Thyroid gland (tissue), 4 donors: ENCODE data around the gene PNLIPRP1.

ENCODE experiments used
- POLR2A ChIP-seq, 2 donors: fragments of 450-650 bp; IDR thresholded peaks; one replicate each; pipeline ENCODE4 v1.6.1; 2017; ENCODE audit warnings: antibody characterized with exemption in 2 of 2, mild to moderate bottlenecking in 2 of 2, moderate library complexity in 1 of 2
- TF ChIP-seq, protein P1 (sequence below), 6 experiments: fragments of 200-600 bp in 3 of 6; fragments of 450-650 bp in 3 of 6; sonication (generic) in 3 of 6; IDR thresholded peaks; one replicate each; pipeline ENCODE4 v1.5.1; 2016 to 2019; ENCODE audit warnings: antibody characterized with exemption in 6 of 6, mild to moderate bottlenecking in 2 of 6, inconsistent platforms in 1 of 6, moderate library complexity in 1 of 6

DNA sequence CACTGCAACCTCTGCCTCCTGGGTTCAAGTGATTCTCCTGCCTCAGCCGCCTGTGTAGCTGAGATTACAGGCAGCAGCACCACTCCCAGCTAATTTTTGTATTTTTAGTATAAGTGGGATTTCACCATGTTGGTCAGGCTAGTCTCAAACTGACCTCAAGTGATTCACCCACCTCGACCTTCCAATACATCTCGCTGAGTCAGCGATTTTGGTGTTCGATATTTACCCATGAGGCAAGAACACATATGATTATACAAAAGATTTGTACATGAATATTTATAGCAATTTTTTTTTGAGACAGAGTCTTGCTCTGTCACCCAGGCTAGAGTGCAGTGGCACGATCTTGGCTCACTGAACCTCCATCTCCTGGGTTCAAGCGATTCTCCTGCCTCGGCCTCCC, 25.2 kb upstream of the PNLIPRP1 start:
- TF ChIP-seq, protein P1, sequence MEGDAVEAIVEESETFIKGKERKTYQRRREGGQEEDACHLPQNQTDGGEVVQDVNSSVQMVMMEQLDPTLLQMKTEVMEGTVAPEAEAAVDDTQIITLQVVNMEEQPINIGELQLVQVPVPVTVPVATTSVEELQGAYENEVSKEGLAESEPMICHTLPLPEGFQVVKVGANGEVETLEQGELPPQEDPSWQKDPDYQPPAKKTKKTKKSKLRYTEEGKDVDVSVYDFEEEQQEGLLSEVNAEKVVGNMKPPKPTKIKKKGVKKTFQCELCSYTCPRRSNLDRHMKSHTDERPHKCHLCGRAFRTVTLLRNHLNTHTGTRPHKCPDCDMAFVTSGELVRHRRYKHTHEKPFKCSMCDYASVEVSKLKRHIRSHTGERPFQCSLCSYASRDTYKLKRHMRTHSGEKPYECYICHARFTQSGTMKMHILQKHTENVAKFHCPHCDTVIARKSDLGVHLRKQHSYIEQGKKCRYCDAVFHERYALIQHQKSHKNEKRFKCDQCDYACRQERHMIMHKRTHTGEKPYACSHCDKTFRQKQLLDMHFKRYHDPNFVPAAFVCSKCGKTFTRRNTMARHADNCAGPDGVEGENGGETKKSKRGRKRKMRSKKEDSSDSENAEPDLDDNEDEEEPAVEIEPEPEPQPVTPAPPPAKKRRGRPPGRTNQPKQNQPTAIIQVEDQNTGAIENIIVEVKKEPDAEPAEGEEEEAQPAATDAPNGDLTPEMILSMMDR (IDR thresholded peaks at IDR 0.05): no peak
- TF ChIP-seq POLR2A (IDR thresholded peaks at IDR 0.05): no peak
